ENCODE results near the gene CDK6. TPM values are rescaled to one million over a fixed set of nuclear protein-coding genes. Genes with fewer than 3 reads are reported as not detected.

Gene CDK6
- total RNA-seq, 2 donors from 2014 or later: 91.6 to 153 TPM

DNA sequence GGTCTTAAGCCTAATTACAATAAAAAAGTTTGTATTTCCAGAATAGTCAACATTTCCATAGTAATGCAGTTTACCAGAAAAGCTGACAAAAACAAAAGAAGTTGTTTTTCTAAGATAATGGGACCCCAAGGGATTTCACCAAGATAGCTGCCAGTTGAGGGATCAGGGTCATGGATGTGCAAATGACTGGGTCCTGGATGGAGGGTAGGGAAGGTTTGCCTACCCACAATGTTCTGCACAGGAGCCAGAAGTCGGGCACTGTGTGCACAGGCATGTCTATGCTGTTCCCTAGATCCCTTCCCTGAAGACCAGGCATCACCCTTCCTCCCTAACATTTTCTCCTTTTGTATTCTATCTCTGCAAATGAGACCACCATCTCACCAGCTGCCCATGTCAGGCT, 152.1 kb downstream of the CDK6 start:
- Mint-ChIP-seq H3K9me3 (peaks cover 10 to 16% of the 10 kb centered on the region in 2 donors), H3K27ac (peak overlapping the region; percentile 94 to 97), H3K36me3 (peaks cover 28 to 75% of the 10 kb centered on the region in 2 donors)
- ATAC-seq (no peak), DNase-seq (ENCODE audit: low spot score in 2 of 2) (no peak)

DNA sequence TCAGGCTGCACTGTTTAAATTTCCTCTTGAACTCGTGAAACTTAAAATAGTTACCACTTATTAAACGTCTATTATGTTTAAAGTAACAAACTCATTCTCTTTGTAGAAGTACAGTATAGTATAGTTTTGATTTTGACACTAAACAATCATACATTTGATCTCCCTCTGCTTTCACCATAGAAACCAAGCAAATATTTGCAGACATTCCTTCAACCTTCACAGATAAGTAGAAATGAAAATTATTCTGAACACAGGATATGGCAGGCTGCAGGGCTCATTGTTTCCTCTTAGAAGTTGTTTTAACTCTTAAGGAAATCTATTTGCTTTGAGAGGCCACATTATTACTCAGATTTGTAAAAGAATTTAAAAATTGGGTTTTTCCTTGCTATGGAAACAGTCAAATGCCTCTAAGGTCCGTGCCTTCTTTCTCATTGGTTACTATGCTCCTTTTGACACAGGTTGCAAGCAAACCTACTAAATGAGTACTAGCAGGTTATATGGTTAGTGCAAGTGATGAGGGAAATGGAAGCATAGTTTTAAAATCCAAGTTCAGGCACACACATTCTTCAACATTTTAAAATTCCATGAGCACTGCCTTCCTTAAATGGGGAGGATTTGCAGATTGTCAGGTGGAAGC, 153.4 kb downstream of the CDK6 start:
- peak; percentile 54 to 69 for ATAC-seq
- Mint-ChIP-seq H3K27ac (peak overlapping the region; percentile 94 to 97), H3K9me3 (peaks cover 14% of the 10 kb centered on the region in 2 donors), H3K36me3 (peaks cover 31 to 75% of the 10 kb centered on the region in 2 donors)
- no peak for DNase-seq (ENCODE audit: low spot score in 2 of 2)

DNA sequence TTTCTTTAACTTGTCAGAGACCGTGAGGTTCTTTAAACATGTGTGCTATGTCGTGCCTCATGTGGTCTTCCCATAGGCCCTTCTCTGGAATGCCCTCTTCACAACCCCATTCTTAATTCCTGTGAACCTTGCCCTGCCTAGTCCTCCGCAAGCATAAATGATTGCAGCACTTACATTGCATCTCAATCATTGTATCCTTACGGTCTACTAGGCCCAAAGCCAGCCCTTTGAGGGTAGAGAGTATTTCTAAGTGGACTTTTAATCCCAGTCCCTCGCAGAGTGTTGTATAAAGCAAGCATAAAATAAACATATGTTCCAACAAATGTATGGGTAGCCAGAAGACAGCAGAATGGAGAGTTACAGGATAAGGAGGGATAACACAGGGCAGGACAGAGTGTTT, 154.0 kb downstream of the CDK6 start:
- Mint-ChIP-seq H3K36me3 (peaks cover 31 to 69% of the 10 kb centered on the region in 2 donors), H3K9me3 (peaks cover 14% of the 10 kb centered on the region in 2 donors), H3K27ac (peak overlapping the region; percentile 94 to 97)
- DNase-seq (ENCODE audit: low spot score in 2 of 2) (no peak), ATAC-seq (no peak)

DNA sequence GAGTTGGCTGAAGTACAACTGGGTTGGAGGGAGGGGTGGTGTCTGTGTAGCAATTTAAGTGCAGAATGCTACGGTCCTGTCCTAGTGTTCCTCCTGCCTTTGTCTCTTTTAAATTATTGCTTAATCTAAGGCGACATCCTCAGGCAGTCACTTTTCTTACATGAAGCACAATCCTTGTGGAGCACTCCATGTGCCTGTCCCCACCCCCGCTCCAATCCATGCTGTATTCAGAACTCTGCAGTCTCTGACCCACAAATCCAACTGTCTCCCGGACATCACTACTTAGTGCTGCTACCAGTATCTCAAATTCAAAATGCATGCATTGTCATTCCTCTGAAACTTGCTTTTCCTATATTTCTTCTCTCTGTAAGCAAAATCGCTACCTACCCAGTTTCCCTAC, 154.7 kb downstream of the CDK6 start:
- Mint-ChIP-seq H3K9me3 (peaks cover 14% of the 10 kb centered on the region in 2 donors), H3K36me3 (peaks cover 31 to 62% of the 10 kb centered on the region in 2 donors), H3K27ac (peak overlapping the region; percentile 93 to 97)
- ATAC-seq: no peak
- no peak for DNase-seq (ENCODE audit: low spot score in 2 of 2)

DNA sequence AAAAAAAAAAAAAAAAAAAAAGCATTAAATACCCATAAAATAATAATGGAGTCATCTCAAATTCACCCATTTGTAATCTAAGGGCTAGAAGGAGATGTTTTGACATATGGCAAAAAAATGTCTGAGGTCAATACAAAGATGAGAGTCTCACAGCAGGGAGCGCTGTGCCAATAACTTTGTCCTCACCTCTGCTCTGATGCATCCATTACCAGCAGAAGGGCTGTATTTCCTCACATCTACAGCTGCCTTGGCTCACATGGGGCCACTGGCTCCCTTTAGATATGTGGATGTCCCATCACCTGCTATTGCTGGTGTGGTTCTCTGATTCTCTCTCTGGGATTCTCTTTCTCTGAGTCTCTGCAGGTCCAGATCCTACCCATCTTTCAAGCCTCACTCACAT, 155.9 kb downstream of the CDK6 start:
- ATAC-seq (no peak), DNase-seq (ENCODE audit: low spot score in 2 of 2) (no peak)
- Mint-ChIP-seq H3K36me3 (peaks cover 31 to 58% of the 10 kb centered on the region in 2 donors), H3K9me3 (peaks cover 14% of the 10 kb centered on the region in 2 donors), H3K27ac (peak overlapping the region in 1 of 2 donors; percentile 97)

DNA sequence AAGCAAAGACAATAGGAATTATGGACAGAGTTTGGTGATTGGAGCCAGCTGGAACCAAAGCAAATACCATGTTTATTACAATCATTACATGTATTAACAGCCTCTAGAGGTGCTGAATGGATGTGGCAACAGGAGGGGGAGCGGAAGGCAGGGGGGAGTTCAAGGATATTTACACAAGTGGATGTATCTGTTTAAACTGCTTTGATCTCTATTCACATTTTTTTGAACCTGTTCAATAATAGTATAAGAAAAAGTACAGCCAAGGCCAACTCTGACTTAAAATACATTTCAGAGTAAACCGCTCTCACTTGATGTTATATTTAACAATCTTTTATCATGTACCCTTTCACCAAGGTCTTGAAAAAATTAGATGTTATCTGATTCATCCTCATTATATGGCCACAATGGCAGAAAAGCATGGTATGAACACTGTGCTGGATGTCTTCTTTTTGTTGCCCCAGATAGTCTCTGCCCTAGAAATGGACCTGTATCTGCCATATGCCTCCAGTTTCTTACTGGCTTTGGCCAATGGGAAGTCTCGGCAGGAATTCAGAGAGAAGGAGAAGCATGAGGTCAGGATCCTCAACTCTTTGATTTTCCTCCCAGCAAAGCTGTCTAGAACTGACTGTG, 158.0 kb downstream of the CDK6 start:
- Mint-ChIP-seq H3K27ac (peak overlapping the region; percentile 70 to 85), H3K36me3 (peaks cover 34 to 55% of the 10 kb centered on the region in 2 donors), H3K9me3 (peaks cover 18 to 19% of the 10 kb centered on the region in 2 donors)
- DNase-seq (ENCODE audit: low spot score in 2 of 2): no peak
- ATAC-seq: no peak

DNA sequence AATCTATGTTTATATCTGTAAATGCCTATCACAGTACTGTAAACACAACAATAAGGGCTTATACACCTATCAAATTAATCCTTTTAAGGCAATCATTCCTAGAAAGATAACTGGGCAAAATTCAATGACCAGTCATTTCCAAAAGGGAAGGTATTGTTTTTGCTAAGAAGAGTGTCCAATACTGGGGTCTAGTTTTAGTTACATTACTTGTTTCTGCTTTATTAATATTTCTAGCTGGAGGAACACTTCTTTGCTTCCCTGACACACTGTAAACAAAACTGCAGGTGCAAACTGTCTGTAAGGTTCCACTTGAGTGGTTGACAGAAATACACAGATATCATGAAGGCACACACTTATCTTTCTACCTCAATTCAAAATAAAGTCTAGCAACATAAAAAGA, 162.0 kb downstream of the CDK6 start:
- Mint-ChIP-seq H3K27ac (peak overlapping the region; percentile 0 to 45), H3K9me3 (peaks cover 5 to 8% of the 10 kb centered on the region in 2 donors), H3K36me3 (peaks cover 34 to 60% of the 10 kb centered on the region in 2 donors)
- DNase-seq (ENCODE audit: low spot score in 2 of 2) (no peak), ATAC-seq (no peak)

DNA sequence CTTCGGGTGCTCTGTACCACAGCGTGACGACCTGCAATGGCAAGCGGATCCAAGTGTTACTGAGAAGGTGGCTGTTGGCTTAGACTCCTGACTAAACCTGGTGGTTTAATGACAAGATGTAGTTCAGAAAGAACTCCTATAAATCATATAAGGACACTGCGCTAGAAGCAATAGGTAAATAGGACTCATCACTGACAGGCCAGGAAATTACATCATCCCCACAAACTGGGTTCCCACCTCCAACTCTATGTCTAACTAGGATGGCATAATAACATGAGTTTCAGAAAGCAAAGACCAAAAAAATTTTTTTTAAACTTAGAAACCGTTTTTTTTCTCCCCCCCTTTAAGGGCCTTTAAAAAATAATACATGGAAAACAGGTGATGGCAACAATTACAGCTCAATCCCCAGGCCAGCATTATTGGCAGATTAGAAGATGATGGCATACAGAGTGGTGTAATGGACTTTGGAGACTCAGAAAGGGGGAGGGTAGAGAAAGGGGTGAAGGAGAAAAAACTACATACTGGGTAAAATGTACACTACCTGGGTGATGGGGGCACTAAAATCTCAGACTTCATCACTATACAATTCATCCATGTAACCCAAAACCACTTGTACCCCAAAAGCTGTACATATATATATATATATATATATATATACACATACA, 164.7 kb downstream of the CDK6 start:
- H3K9me3 Mint-ChIP-seq: peaks cover 3 to 5% of the 10 kb centered on the region in 2 donors
- H3K27ac Mint-ChIP-seq: peak overlapping the region; percentile 65 to 82
- peaks cover 29 to 56% of the 10 kb centered on the region in 2 donors for H3K36me3 Mint-ChIP-seq
- ATAC-seq: peak; percentile 72 to 78
- no peak for DNase-seq (ENCODE audit: low spot score in 2 of 2)

DNA sequence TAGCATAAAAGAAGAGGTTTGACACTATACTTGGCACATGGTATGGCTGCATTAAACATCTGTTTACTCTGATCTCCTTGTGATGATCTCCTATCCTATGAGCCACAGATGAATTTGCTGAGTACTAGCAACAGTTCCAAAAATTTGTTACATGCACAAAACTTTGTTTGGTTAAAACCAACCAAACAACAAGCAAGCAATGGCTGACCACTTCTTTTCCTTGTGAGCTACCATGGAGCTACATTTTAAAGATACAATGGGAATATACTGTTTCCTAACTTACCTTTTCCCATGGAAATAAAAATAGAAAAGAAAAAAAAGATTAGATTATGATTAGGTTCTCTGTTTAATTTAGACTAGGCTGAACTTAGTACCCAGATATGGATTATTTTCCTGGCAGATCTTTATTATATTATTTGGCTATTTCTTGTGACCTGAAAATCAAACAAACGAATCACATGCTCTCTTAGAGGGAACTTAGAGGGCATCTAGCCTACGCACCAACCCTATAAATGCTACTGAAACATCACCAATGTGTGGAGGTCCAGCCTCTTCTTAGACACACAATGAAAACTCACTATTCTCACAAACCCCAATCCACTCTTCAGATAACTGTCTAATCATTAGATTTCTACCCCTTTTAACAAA, 166.0 kb downstream of the CDK6 start:
- DNase-seq (ENCODE audit: low spot score in 2 of 2) (no peak), ATAC-seq (peak in 1 of 2 donors; percentile 3)
- Mint-ChIP-seq H3K27ac (peak overlapping the region; percentile 65 to 82), H3K9me3 (peaks cover 5 to 8% of the 10 kb centered on the region in 2 donors), H3K36me3 (peaks cover 39 to 67% of the 10 kb centered on the region in 2 donors)

DNA sequence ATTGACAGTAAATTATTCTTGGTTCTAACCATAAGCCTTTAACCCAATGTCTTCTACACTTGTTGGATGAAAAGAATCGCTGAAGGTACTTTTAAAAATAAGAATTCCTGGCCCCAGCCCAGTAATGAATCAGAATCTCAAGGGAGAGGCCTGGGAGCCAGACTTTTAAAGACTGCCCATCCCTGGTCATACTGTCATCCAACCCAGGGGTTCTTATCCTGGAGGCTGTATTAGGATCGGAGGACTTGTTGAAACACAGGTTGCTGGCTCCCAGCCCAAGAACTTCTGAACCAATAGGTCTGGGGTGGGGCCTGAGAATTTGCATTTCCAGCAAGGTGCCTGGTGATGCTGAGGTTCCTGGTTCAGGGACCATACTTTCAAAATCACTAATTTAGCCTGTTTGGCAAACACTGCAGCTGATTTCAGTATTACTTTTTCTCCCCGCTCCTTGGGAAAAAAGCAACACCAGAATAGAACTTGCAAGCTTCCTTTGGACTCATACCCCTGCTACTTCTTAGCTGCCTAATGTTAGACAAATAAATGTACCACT, 166.7 kb downstream of the CDK6 start:
- peak; percentile 23 to 43 for ATAC-seq
- DNase-seq (ENCODE audit: low spot score in 2 of 2): no peak
- peaks cover 5 to 8% of the 10 kb centered on the region in 2 donors for H3K9me3 Mint-ChIP-seq
- H3K27ac Mint-ChIP-seq: peak overlapping the region; percentile 65 to 84
- peaks cover 40 to 73% of the 10 kb centered on the region in 2 donors for H3K36me3 Mint-ChIP-seq

DNA sequence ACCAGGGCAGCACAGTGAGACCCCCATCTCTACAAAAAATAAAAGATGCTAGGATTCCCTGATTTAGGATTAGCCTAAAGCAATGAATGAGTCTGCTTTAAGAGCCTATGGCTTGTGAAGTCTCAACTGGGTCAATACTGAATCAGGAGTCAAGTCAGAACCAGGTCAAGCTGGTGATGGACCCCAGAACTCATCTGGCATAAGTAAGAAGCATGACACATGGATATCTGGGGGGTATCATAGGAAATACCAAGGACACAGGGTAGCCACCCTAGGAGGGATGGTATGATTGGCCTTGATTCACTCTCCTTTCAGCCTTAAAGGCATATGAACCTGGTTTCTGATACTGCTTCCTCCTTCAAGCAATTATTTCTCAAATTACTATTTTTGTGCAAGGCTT, 167.8 kb downstream of the CDK6 start:
- DNase-seq (ENCODE audit: low spot score in 2 of 2): no peak
- H3K9me3 Mint-ChIP-seq: peaks cover 0 to 4% of the 10 kb centered on the region in 2 donors
- H3K36me3 Mint-ChIP-seq: peaks cover 37 to 73% of the 10 kb centered on the region in 2 donors
- peak overlapping the region in 1 of 2 donors; percentile 44 for H3K27ac Mint-ChIP-seq
- no peak for ATAC-seq

DNA sequence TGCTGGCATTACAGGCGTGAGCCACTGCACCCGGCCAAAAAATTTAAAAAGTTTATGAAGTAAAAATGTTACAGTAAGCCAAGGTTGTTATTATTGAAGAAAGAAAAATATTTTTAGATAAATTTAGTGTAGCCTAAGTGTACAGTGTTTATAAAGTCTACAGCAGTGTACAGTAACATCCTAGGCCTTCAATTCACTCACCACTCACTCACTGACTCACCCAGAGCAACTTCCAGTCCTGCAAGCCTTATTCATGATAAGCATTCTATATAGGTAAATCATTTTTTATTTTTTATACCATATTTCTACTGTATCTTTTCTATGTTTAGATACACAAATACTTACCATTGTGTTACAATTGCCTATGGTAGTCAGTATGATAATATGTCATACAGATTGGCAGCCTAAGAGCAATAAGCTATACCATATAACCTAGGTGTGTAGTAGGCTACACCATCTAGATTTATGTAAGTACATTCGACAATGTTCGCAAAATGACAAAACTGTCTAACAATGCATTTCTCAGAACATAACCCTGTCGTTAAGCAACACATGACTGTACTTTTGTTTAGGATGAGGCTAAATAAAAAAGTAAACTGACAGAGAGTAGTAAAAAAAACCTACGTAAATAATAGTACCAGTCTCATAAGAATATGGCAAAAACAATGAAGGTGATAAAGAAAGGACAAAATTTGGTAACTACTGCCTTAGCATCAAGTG, 168.4 kb downstream of the CDK6 start:
- peaks cover 0 to 4% of the 10 kb centered on the region in 2 donors for H3K9me3 Mint-ChIP-seq
- no peak for DNase-seq (ENCODE audit: low spot score in 2 of 2)
- H3K36me3 Mint-ChIP-seq: peaks cover 37 to 67% of the 10 kb centered on the region in 2 donors
- H3K27ac Mint-ChIP-seq: peak overlapping the region in 1 of 2 donors; percentile 92
- peak in 1 of 2 donors; percentile 15 for ATAC-seq

DNA sequence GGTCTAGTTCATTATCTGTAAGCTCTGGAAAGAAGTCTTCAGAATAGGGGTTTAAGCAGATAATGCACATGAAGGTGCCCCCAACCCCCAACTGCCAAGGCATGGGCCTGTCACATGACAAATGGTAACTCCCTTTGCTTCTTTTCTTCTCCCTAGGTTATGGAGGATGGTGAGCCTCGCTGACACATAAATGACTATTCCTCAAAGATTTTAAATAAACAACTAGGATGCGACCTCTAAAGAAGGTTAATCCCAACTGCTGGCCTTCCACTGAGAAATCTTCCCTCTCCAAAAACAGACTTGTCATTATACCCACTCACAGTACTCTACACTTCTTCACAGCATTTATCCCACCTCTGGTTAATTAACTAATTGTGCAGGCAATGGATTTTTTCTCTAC, 170.4 kb downstream of the CDK6 start:
- Mint-ChIP-seq H3K27ac (peak overlapping the region; percentile 80 to 93), H3K9me3 (peaks cover 0 to 4% of the 10 kb centered on the region in 2 donors), H3K36me3 (peaks cover 31 to 50% of the 10 kb centered on the region in 2 donors)
- no peak for DNase-seq (ENCODE audit: low spot score in 2 of 2)
- ATAC-seq: no peak

DNA sequence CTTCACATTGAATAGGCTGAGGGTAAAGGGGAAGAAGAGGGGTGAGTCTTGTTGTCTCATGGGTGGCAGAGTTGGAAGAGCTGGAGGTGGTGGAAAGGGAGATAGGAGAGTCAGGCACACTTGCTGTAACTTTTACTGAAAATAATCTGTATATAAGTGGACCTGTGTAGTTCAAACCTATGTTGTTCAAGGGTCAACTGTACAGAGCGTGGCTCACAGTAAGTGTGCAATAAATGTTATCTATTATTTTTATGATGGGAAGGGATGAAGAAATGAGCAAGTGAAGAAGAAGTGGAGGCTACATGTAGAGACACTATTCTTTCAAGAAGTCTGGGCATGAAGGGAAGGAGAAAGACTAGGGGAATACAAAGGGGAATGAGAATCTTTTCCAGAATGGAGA, 174.7 kb downstream of the CDK6 start:
- Mint-ChIP-seq H3K27ac (no peak overlapping the region), H3K9me3 (peaks cover 0 to 4% of the 10 kb centered on the region in 2 donors), H3K36me3 (peaks cover 27 to 33% of the 10 kb centered on the region in 2 donors)
- DNase-seq (ENCODE audit: low spot score in 2 of 2) (no peak), ATAC-seq (no peak)

DNA sequence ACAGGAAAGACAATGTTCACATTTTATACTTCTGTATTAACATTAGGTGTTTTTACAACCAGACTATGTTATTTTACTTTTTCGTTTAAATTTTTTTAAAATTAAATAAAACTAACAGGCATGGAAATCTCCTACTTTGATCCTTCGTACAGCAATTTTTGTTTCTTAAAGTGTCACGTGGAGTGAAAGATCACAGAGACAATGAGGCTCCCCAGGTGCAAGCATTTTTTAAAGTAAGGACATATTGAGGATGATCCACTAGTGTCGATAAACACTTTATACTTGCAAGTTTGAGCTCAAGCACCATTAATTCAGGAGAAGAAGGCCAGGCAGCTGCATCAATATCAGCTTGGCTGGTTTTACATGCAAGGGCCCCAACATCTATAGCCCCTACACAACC, 177.7 kb downstream of the CDK6 start:
- no peak for DNase-seq (ENCODE audit: low spot score in 2 of 2)
- Mint-ChIP-seq H3K36me3 (peaks cover 25 to 27% of the 10 kb centered on the region in 2 donors), H3K9me3 (peaks cover 0 to 8% of the 10 kb centered on the region in 2 donors), H3K27ac (no peak overlapping the region)
- ATAC-seq: no peak

DNA sequence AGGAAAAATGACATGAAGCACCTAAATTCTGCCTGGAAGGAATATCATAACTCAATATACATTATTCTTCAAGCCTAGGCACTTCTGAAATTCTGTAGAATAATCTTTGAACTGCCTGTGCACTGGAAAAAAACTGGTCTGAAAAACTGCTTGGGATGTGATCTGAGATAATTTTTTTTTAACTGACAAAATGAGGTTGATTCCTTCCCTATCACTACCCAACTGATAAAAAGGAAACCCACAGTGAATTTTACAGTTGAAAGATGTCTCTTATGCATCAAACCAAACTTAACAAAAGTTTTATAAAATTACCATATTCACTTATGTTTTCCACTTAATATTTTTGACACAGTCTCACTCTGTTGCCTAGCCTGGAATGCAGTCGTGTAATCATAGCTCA, 179.0 kb downstream of the CDK6 start:
- DNase-seq (ENCODE audit: low spot score in 2 of 2) (no peak), ATAC-seq (no peak)
- Mint-ChIP-seq H3K36me3 (peaks cover 25 to 34% of the 10 kb centered on the region in 2 donors), H3K27ac (no peak overlapping the region), H3K9me3 (peaks cover 0 to 8% of the 10 kb centered on the region in 2 donors)
